Measurements from ENCODE around the gene DAZAP1. TPM values are rescaled to one million over a fixed set of nuclear protein-coding genes. Genes with fewer than 3 reads are reported as not detected.

The DAZAP1 gene
- total RNA-seq, 1 donor = 40.9 TPM

DNA sequence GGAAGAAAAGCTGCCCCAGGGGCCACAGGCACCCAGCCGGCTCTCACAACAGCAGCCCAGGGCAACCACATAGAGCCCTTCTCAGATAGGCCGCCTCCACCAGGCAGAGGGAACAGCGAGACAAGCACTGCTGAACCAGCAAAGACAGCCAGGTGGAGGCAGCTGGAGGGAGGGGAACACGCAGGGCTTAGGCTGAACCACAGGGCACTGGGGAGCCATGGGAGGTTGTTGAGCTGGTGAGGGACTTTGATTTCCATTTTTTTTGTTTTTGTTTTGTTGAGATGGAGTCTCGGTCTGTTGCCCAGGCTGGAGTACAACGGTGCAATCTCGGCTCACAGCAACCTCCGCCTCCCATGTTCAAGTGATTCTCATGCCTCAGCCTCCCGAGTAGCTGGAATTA, 9.5 kb upstream of the DAZAP1 start:
- H3K4me3 ChIP-seq (ENCODE audit: insufficient read depth, low read length) = no peak overlapping the region
- H3K4me2 ChIP-seq (ENCODE audit: insufficient read depth, low read length) = no peak overlapping the region
- peaks cover 8% of the 10 kb centered on the region for H4K20me1 ChIP-seq (ENCODE audit: insufficient read depth, low read length)
- no peak for TF ChIP-seq CTCF (IDR thresholded peaks at IDR 0.05; ENCODE audit: extremely low read depth, low read depth, low read length)
- H3K27ac ChIP-seq (ENCODE audit: low read depth, low read length) = no peak overlapping the region
- H3K36me3 ChIP-seq (ENCODE audit: insufficient read depth, low read length) = peaks cover 7% of the 10 kb centered on the region
- H3K79me2 ChIP-seq (ENCODE audit: insufficient read depth, low read length) = no peaks in the 10 kb centered on the region
- no peaks in the 10 kb centered on the region for H3K9me3 ChIP-seq (ENCODE audit: low read depth, low read length)
- peaks cover 11% of the 10 kb centered on the region for H3K4me1 ChIP-seq (ENCODE audit: insufficient read depth, low read length)
- no peak overlapping the region for H2AFZ ChIP-seq (ENCODE audit: low read length)
- H3K27me3 ChIP-seq (ENCODE audit: insufficient read depth, low read length) = no peaks in the 10 kb centered on the region
- no peak for DNase-seq (ENCODE audit: insufficient read length, low spot score, missing footprints)

DNA sequence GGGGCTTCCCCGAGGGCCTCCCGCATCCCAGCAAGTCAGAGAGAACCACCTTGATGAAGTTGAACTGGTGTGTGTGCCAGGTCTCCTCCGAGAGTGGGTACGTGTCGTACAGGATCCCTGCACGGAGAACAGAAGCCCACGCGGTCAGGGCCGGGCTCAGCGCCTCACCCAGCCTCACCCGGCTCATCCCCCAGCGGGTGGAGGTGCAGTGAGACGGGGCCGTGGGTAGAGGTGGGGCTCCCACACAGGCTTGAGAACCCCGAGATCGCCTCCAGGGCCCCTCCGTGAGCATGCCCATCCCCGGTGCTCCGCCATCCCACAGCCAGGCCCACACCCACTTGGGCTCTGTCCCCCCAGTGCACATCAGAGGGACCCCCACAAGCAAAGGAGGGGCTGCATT, 8.3 kb upstream of the DAZAP1 start:
- H3K4me1 ChIP-seq (ENCODE audit: insufficient read depth, low read length) = peaks cover 11% of the 10 kb centered on the region
- no peak overlapping the region for H2AFZ ChIP-seq (ENCODE audit: low read length)
- no peaks in the 10 kb centered on the region for H3K79me2 ChIP-seq (ENCODE audit: insufficient read depth, low read length)
- no peak overlapping the region for H3K4me3 ChIP-seq (ENCODE audit: insufficient read depth, low read length)
- no peaks in the 10 kb centered on the region for H3K36me3 ChIP-seq (ENCODE audit: insufficient read depth, low read length)
- H3K4me2 ChIP-seq (ENCODE audit: insufficient read depth, low read length) = no peak overlapping the region
- no peak for DNase-seq (ENCODE audit: insufficient read length, low spot score, missing footprints)
- H3K27me3 ChIP-seq (ENCODE audit: insufficient read depth, low read length) = no peaks in the 10 kb centered on the region
- no peaks in the 10 kb centered on the region for H3K9me3 ChIP-seq (ENCODE audit: low read depth, low read length)
- no peak overlapping the region for H3K27ac ChIP-seq (ENCODE audit: low read depth, low read length)
- peaks cover 5% of the 10 kb centered on the region for H4K20me1 ChIP-seq (ENCODE audit: insufficient read depth, low read length)
- TF ChIP-seq CTCF (IDR thresholded peaks at IDR 0.05; ENCODE audit: extremely low read depth, low read depth, low read length) = no peak

- TF ChIP-seq CTCF (IDR thresholded peaks at IDR 0.05; ENCODE audit: extremely low read depth, low read depth, low read length) = no peak
- H3K4me1 ChIP-seq (ENCODE audit: insufficient read depth, low read length) = peaks cover 11% of the 10 kb centered on the region
- no peaks in the 10 kb centered on the region for H3K9me3 ChIP-seq (ENCODE audit: low read depth, low read length)
- H4K20me1 ChIP-seq (ENCODE audit: insufficient read depth, low read length) = peaks cover 5% of the 10 kb centered on the region
- H3K4me3 ChIP-seq (ENCODE audit: insufficient read depth, low read length) = no peak overlapping the region
- no peaks in the 10 kb centered on the region for H3K27me3 ChIP-seq (ENCODE audit: insufficient read depth, low read length)
- H3K4me2 ChIP-seq (ENCODE audit: insufficient read depth, low read length) = no peak overlapping the region
- DNase-seq (ENCODE audit: insufficient read length, low spot score, missing footprints) = no peak
- H3K79me2 ChIP-seq (ENCODE audit: insufficient read depth, low read length) = no peaks in the 10 kb centered on the region
- no peaks in the 10 kb centered on the region for H3K36me3 ChIP-seq (ENCODE audit: insufficient read depth, low read length)
- no peak overlapping the region for H3K27ac ChIP-seq (ENCODE audit: low read depth, low read length)
- no peak overlapping the region for H2AFZ ChIP-seq (ENCODE audit: low read length)
Observed at GRCh38 chr19:1399745-1400144, 7.6 kb upstream of the DAZAP1 start.

GRCh38 chr19:1400281-1401137, 6.9 kb upstream of the DAZAP1 start:
- H3K27ac ChIP-seq (ENCODE audit: low read depth, low read length) = no peak overlapping the region
- H3K4me3 ChIP-seq (ENCODE audit: insufficient read depth, low read length) = peak overlapping the region; percentile 76

More at GRCh38 chr19:1400281-1401137, 6.9 kb upstream of the DAZAP1 start:
- Histone ChIP-seq H3K9me3 (ENCODE audit: low read depth, low read length) (no peaks in the 10 kb centered on the region), H3K4me2 (ENCODE audit: insufficient read depth, low read length) (peak overlapping the region; percentile 91), H3K4me1 (ENCODE audit: insufficient read depth, low read length) (peaks cover 11% of the 10 kb centered on the region), H2AFZ (ENCODE audit: low read length) (peak overlapping the region; percentile 70), H3K79me2 (ENCODE audit: insufficient read depth, low read length) (no peaks in the 10 kb centered on the region), H3K36me3 (ENCODE audit: insufficient read depth, low read length) (no peaks in the 10 kb centered on the region), H4K20me1 (ENCODE audit: insufficient read depth, low read length) (peaks cover 5% of the 10 kb centered on the region), H3K27me3 (ENCODE audit: insufficient read depth, low read length) (no peaks in the 10 kb centered on the region)
- TF ChIP-seq CTCF (IDR thresholded peaks at IDR 0.05; ENCODE audit: extremely low read depth, low read depth, low read length) = no peak
- peak; percentile 96 for DNase-seq (ENCODE audit: insufficient read length, low spot score, missing footprints)

Measured in osteoblast (primary cell).